IMR-90 (cell line): Measurements from ENCODE around the gene ZNF318. TPM values are rescaled to one million over a fixed set of nuclear protein-coding genes. Genes with fewer than 3 reads are reported as not detected.

Experiments
- ATAC-seq: fragments of 200-7000 bp; cut with Tn5 transposase; 2 replicates; pipeline ENCODE4 v1.9.1; 2020; ENCODE audit warnings: low read depth, mild to moderate bottlenecking, moderate library complexity
- BruUV-seq: library from RNA; stranded (reverse); fragments of 400-500 nt; replicated peaks from 2 replicates; lab custom pipeline; 2021; lab: Mats Ljungman, UMichigan
- CTCF ChIA-PET: fragments of 300-600 bp; formaldehyde crosslinking; extraction: SDS; loops from one replicate; lab custom pipeline; 2021; ENCODE audit warnings: antibody characterized with exemption; lab: Yijun Ruan, JAX
- POLR2A ChIA-PET: fragments of 300-600 bp; sonication (Branson Sonifier 250); formaldehyde crosslinking; loops from one replicate; lab custom pipeline; 2022; ENCODE audit warnings: antibody characterized with exemption; ENCODE audit not compliant: unreplicated experiment; lab: Charles Lee
- DNase-seq: peaks from one replicate; pipeline ENCODE4 v3.0.0; 2013
- H2AFZ ChIP-seq: replicated peaks from 2 replicates; pipeline ENCODE3; 2013; ENCODE audit warnings: low read length, mild to moderate bottlenecking; ENCODE audit not compliant: poor library complexity
- H2AK5ac ChIP-seq: 2 replicates; pipeline ENCODE4 v1.6.1; 2013; ENCODE audit warnings: low read depth, low read length, inconsistent platforms
- H2AK9ac ChIP-seq: replicated peaks from 2 replicates; pipeline ENCODE3; 2013; ENCODE audit warnings: mild to moderate bottlenecking, low read depth, low read length, moderate library complexity; ENCODE audit not compliant: poor library complexity
- H2BK120ac ChIP-seq: 2 replicates; pipeline ENCODE4 v1.6.1; 2013; ENCODE audit warnings: low read depth, low read length, inconsistent platforms
- H2BK15ac ChIP-seq: 3 replicates; pipeline ENCODE4 v1.6.1; 2013; ENCODE audit warnings: low read depth, low read length, inconsistent platforms
- H2BK20ac ChIP-seq: 2 replicates; pipeline ENCODE4 v1.6.1; 2013; ENCODE audit warnings: low read depth, mild to moderate bottlenecking, inconsistent platforms, low read length, moderate library complexity
- H2BK5ac ChIP-seq: 2 replicates; pipeline ENCODE4 v1.6.1; 2013; ENCODE audit warnings: mild to moderate bottlenecking, low read depth, low read length, inconsistent platforms; ENCODE audit not compliant: poor library complexity, severe bottlenecking
- H3K14ac ChIP-seq: replicated peaks from 2 replicates; pipeline ENCODE4 v1.6.1; 2013; ENCODE audit warnings: low read depth, low read length, inconsistent platforms
- H3K18ac ChIP-seq: 2 replicates; pipeline ENCODE4 v1.6.1; 2013; ENCODE audit warnings: low read depth, low read length, control low read depth
- H3K23ac ChIP-seq: 2 replicates; pipeline ENCODE4 v1.6.1; 2013; ENCODE audit warnings: low read depth, low read length, inconsistent platforms
- H3K27ac ChIP-seq: 2 replicates; pipeline ENCODE4 v1.5.1; 2013; ENCODE audit warnings: mild to moderate bottlenecking, control low read depth, low read length; ENCODE audit not compliant: insufficient read depth
- H3K27me3 ChIP-seq: 2 replicates; pipeline ENCODE4 v1.6.1; 2013; ENCODE audit warnings: low read length; ENCODE audit not compliant: control insufficient read depth, insufficient read depth
- H3K36me3 ChIP-seq: 2 replicates; pipeline ENCODE4 v1.6.1; 2013; ENCODE audit warnings: low read length, mixed read lengths; ENCODE audit not compliant: control insufficient read depth, insufficient read depth
- H3K4ac ChIP-seq: 2 replicates; pipeline ENCODE4 v1.6.1; 2013; ENCODE audit warnings: low read depth, low read length, inconsistent platforms
- H3K4me1 ChIP-seq: 2 replicates; pipeline ENCODE4 v1.6.1; 2013; ENCODE audit warnings: low read length, mixed read lengths; ENCODE audit not compliant: control insufficient read depth, insufficient read depth
- H3K4me2 ChIP-seq: 2 replicates; pipeline ENCODE4 v1.6.1; 2013; ENCODE audit warnings: low read depth, mild to moderate bottlenecking, control low read depth, low read length, moderate library complexity
- H3K4me3 ChIP-seq: 2 replicates; pipeline ENCODE4 v1.5.1; 2013; ENCODE audit warnings: low read depth, mild to moderate bottlenecking, control low read depth, low read length, moderate library complexity; ENCODE audit not compliant: insufficient read depth
- H3K56ac ChIP-seq: 2 replicates; pipeline ENCODE4 v1.6.1; 2013; ENCODE audit warnings: low read length, inconsistent platforms; ENCODE audit not compliant: insufficient read depth; ENCODE audit errors: extremely low read depth
- H3K79me1 ChIP-seq, 2 experiments: 2 replicates each; pipeline ENCODE4 v1.6.1; 2013; ENCODE audit warnings: low read length in 2 of 2, inconsistent platforms in 1 of 2, low read depth in 1 of 2
- H3K9ac ChIP-seq: 2 replicates; pipeline ENCODE4 v1.6.1; 2013; ENCODE audit warnings: low read depth, low read length, control low read depth
- H3K9me1 ChIP-seq: 2 replicates; pipeline ENCODE4 v1.6.1; 2013; ENCODE audit warnings: low read length, inconsistent platforms; ENCODE audit not compliant: insufficient read depth
- H3K9me3 ChIP-seq: 2 replicates; pipeline ENCODE4 v1.6.1; 2013; ENCODE audit warnings: low read length; ENCODE audit not compliant: control insufficient read depth, insufficient read depth
- H4K20me1 ChIP-seq: 2 replicates; pipeline ENCODE4 v1.6.1; 2013; ENCODE audit warnings: low read length, inconsistent platforms; ENCODE audit not compliant: insufficient read depth
- H4K5ac ChIP-seq: 2 replicates; pipeline ENCODE4 v1.6.1; 2013; ENCODE audit warnings: mild to moderate bottlenecking, low read depth, low read length, control low read depth
- H4K8ac ChIP-seq, 2 experiments: 2 replicates each; pipeline ENCODE4 v1.6.1; 2013; ENCODE audit warnings: low read depth in 2 of 2, low read length in 2 of 2, control low read depth in 1 of 2, inconsistent platforms in 1 of 2
- H4K91ac ChIP-seq: 2 replicates; pipeline ENCODE4 v1.6.1; 2013; ENCODE audit warnings: low read depth, low read length, inconsistent platforms; ENCODE audit not compliant: insufficient read depth
- BHLHE40 ChIP-seq: fragments of 150-350 bp; IDR thresholded peaks from 2 replicates; pipeline ENCODE4 v1.6.1; 2016; ENCODE audit warnings: mild to moderate bottlenecking, low read depth, low read length
- RCOR1 ChIP-seq: IDR thresholded peaks from 2 replicates; pipeline ENCODE4 v1.6.1; 2012; ENCODE audit warnings: mild to moderate bottlenecking, low read length, improper control_type of control experiment; ENCODE audit not compliant: insufficient replicate concordance
- RFX5 ChIP-seq: IDR thresholded peaks from 2 replicates; pipeline ENCODE4 v1.8.0; 2012; ENCODE audit warnings: low read depth, mild to moderate bottlenecking, low read length, moderate library complexity
- WGBS, 2 experiments: methylation state at CpG; one replicate each; pipeline versions ENCODE4 v1.1.5 to v1.1.7; 2013; ENCODE audit warnings: missing lambda C conversion rate in 2 of 2; ENCODE audit not compliant: insufficient read length in 1 of 2; ENCODE audit errors: extremely low coverage in 2 of 2; 5-methylcytosine and 5-hydroxymethylcytosine counted together
- dilution Hi-C: fragments of 300-500 bp; cut with HindIII; formaldehyde crosslinking; loops from one replicate; pipeline ENCODE4 v1.14.3; 2018; ENCODE audit warnings: low sequenced_read_pairs; ENCODE audit not compliant: unreplicated experiment
- in situ Hi-C: fragments of 300-500 bp; cut with MboI; formaldehyde crosslinking; loops from 3 replicates; pipeline ENCODE4 v1.14.3; 2019; ENCODE audit warnings: low sequenced_read_pairs, inconsistent platforms, mixed read lengths
- intact Hi-C: fragments of 100-400 bp; cut with micrococcal nuclease; formaldehyde crosslinking; loops from 2 replicates; pipeline ENCODE4 v1.10.0; 2022
- polyA plus RNA-seq, 3 experiments: library from polyadenylated mRNA; depleted of rRNA; stranded (reverse); fragments of >200 nt; gene quantifications; 2 replicates each; pipeline ENCODE4 v1.2.3, GENCODE V29; 2012; ENCODE audit warnings: low replicate concordance in 1 of 3
- total RNA-seq: library from RNA; depleted of rRNA; stranded (reverse); fragments of >200 nt; gene quantifications from 2 replicates; pipeline ENCODE4 v1.2.3, GENCODE V29; 2012

ZNF318 gene
- total and polyA plus RNA-seq, 2 of the 4 experiments (the other 2 are of a cell fraction), result 5.7 to 6.6 TPM

DNA sequence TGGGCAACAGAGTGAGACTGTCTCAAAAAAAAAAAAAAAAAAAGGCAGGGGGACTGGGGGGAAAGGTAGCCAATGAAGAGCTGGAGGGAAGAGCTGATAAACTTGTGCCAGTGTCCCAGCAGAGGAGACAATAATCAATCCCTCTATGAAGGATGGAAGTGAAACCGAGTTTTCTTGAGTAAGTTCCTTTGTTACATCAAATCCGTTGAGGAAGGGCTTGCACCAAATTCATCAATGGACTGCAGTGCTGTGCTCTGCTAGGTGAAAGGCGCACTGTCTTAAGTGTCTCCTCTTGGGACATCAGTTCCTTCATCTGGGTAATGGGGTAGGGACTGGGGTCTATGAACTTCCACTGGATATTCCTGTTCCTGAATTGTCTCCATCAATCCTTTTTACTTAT, 57.8 kb downstream of the ZNF318 start:
- dilution Hi-C loops (no loop called here), in situ Hi-C loops (no loop called here), intact Hi-C loops (no loop called here)
- no peak overlapping the region for H2BK120ac ChIP-seq
- no peak for ATAC-seq
- H2AK5ac ChIP-seq, result no peak overlapping the region
- no CpG with 5 or more reads among the region's 3 CpGs for WGBS, 2 experiments
- no peaks in the 10 kb centered on the region; the same call in 1 of the 2 replicates for H3K4me1 ChIP-seq
- no peak overlapping the region for H3K56ac ChIP-seq
- H3K18ac ChIP-seq, result no peak overlapping the region
- no peak overlapping the region for H3K4me2 ChIP-seq
- DNase-seq, result no peak
- no peak overlapping the region for H3K27ac ChIP-seq
- no peak overlapping the region for H2BK15ac ChIP-seq
- H3K9me1 ChIP-seq, result no peaks in the 10 kb centered on the region
- no peak overlapping the region for H3K9ac ChIP-seq
- no peak overlapping the region for H2BK20ac ChIP-seq
- no peak overlapping the region for H3K23ac ChIP-seq
- ChIA-PET POLR2A (no interaction called here), CTCF (no interaction called here)
- H4K8ac ChIP-seq, result no peak overlapping the region
- no peaks in the 10 kb centered on the region for H4K20me1 ChIP-seq
- no peak overlapping the region for H4K91ac ChIP-seq
- no peak overlapping the region for H2BK5ac ChIP-seq
- no peak overlapping the region for H2AFZ ChIP-seq
- BruUV-seq, result no TSS peak
- H3K4ac ChIP-seq, result no peak overlapping the region
- H3K9me3 ChIP-seq, result no peaks in the 10 kb centered on the region
- no peak overlapping the region for H3K4me3 ChIP-seq
- no peaks in the 10 kb centered on the region for H3K36me3 ChIP-seq
- H3K14ac ChIP-seq, result no peak overlapping the region
- no peaks in the 10 kb centered on the region for H3K79me1 ChIP-seq
- H2AK9ac ChIP-seq, result no peak overlapping the region
- no peak overlapping the region for H4K5ac ChIP-seq
- H3K27me3 ChIP-seq, result peaks cover 37% of the 10 kb centered on the region
- TF ChIP-seq RCOR1 (no peak), BHLHE40 (no peak), RFX5 (no peak)
